Measurements from ENCODE around the gene ARAP3.

Gene ARAP3

DNA sequence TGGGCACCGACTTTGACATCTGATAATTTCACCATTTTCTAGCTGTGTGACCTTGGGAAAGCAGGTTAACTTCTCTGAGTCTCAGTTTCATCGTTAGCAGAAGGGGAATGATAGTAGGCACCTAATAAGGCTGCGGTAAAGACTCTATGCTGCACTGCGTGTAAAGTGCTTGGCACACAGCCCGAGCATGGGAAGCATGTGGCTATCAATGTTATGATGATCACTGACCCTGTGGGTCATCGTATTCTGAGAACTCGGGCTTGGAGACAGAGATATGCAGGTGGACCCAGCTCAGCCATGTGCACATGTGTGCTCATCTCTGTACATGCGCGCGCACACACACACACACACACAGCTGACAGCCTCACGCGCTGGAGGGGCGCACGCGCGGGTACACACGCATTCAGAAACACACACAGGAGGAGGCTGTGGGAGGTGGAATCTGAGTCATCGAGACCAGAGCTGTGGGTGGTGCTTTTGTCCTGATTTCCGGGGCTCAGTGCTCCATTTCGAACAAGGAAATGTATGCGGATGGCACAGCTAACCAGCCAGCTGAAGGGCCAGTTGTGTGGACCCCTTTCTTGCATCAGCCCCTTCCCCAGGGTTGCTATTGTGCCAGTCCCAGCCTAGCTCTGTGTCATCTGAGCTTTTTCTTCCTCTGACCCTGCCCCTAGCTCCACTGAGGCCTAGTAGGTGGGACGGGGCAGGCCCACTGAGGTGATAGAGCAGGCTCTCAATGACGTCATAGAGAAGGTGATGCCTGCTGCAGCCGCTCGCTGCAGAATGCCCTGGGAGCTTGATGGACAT is 11.1 kb upstream of the ARAP3 start:
- no peak for DNase-seq (ENCODE audit: extremely low spot score)
- ChIA-PET POLR2A (interaction anchor here (1.3 kb wide), 1 partner anchor 10 kb away, joined by 5 read pairs; no protein-coding TSS in a partner anchor), CTCF (interaction anchor here (0.5 to 3.1 kb wide), 6 partner anchors 9 to 276 kb away, joined by 3 to 33 read pairs (median 4); partner anchors contain the start of genes PCDH1 and RNF14)
- TF ChIP-seq SP1 (IDR thresholded peaks at IDR 0.05) (no peak), ZNF384 (IDR thresholded peaks at IDR 0.05) (no peak), FOXK2 (IDR thresholded peaks at IDR 0.05) (no peak), TARDBP (IDR thresholded peaks at IDR 0.05) (no peak), LEF1 (IDR thresholded peaks at IDR 0.05; ENCODE audit: borderline replicate concordance) (no peak)

DNA sequence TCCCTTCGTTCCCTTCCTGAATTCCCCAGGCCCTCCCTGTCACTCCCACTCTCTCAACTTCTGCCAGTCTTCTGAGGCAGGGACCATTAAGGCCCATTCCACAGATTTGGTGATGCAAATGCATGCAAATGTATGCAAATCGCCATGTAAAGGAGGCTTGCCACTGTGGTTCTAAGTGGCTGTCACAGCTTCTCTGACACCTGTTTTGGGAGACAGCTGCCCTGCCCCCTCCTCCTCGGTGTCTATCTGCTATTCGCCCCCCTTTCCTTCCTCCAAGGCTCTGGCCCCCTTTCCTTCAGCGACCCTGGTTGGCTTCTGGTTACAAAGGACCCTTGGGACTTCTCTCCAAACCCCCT is 10.5 kb upstream of the ARAP3 start:
- no peak for TF ChIP-seq L3MBTL2 (conservative IDR thresholded peaks at IDR 0.05)
- no peak for TF ChIP-seq HDGF (IDR thresholded peaks at IDR 0.05; ENCODE audit: borderline replicate concordance)
- TF ChIP-seq ZNF384 (IDR thresholded peaks at IDR 0.05), result no peak
- TF ChIP-seq ELF4 (IDR thresholded peaks at IDR 0.05), result no peak
- TF ChIP-seq FOXK2 (IDR thresholded peaks at IDR 0.05), result no peak
- no peak for TF ChIP-seq TARDBP (IDR thresholded peaks at IDR 0.05)
- TF ChIP-seq ARNT (IDR thresholded peaks at IDR 0.05), result no peak
- TF ChIP-seq SP1 (IDR thresholded peaks at IDR 0.05), result no peak
- no peak for TF ChIP-seq CTBP1 (IDR thresholded peaks at IDR 0.05; ENCODE audit: borderline replicate concordance)
- no peak for TF ChIP-seq SUZ12 (IDR thresholded peaks at IDR 0.05)
- TF ChIP-seq NFRKB (IDR thresholded peaks at IDR 0.05), result no peak
- no peak for TF ChIP-seq FOXA1 (IDR thresholded peaks at IDR 0.05)
- TF ChIP-seq BHLHE40 (IDR thresholded peaks at IDR 0.05; ENCODE audit: borderline replicate concordance), result no peak
- TF ChIP-seq, protein P1, sequence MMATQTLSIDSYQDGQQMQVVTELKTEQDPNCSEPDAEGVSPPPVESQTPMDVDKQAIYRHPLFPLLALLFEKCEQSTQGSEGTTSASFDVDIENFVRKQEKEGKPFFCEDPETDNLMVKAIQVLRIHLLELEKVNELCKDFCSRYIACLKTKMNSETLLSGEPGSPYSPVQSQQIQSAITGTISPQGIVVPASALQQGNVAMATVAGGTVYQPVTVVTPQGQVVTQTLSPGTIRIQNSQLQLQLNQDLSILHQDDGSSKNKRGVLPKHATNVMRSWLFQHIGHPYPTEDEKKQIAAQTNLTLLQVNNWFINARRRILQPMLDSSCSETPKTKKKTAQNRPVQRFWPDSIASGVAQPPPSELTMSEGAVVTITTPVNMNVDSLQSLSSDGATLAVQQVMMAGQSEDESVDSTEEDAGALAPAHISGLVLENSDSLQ (IDR thresholded peaks at IDR 0.05), result no peak
- no peak for TF ChIP-seq LEF1 (IDR thresholded peaks at IDR 0.05; ENCODE audit: borderline replicate concordance)
- TF ChIP-seq FOXM1 (IDR thresholded peaks at IDR 0.05; ENCODE audit: borderline replicate concordance), result no peak
- POLR2A ChIA-PET, result interaction anchor here (1.0 to 1.3 kb wide), 3 partner anchors 9 to 276 kb away, joined by 3 to 5 read pairs (median 4); partner anchors contain the start of genes DELE1 and RNF14
- no peak for DNase-seq (ENCODE audit: extremely low spot score)

DNA sequence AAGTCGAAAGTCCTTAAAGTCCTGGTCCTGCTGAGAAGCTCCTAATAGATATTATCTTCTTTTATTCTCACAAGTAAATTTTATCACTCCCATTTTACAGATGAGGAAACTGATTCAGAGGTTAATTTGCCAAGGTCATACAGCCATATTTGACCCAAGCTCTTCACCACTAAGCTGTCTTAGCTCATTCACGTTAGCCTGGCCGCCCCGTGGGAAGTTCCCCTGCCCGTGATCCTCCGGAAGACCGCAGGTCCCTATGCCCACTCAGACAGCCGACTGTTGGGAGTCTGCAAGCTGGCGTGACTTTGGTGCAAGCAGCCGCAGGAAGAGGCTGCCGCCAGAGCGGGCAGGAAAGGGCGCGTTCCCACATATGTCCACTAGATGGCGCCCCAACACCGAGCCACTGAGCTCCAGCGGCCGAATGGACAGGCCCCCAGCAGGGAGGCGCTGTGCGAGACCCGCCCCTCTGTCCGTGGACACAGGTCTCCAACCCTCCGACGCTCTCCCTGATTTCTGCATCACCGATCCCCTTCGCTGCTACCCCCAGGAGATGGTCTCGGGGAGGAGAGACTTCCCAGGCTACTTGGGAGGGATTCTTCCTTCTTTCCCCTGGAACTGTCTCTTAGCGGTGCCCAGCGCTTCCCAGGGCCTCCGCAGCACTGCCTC is 10.0 kb upstream of the ARAP3 start:
- DNase-seq (ENCODE audit: extremely low spot score), result peak; percentile 89

More for the DNA sequence above, 10.5 kb upstream of the ARAP3 start:
- CTCF ChIA-PET, result interaction anchor here (0.6 to 3.1 kb wide), 18 partner anchors 8 to 611 kb away, joined by 3 to 33 read pairs (median 5); partner anchors contain the start of genes PCDH1 and RNF14

DNA sequence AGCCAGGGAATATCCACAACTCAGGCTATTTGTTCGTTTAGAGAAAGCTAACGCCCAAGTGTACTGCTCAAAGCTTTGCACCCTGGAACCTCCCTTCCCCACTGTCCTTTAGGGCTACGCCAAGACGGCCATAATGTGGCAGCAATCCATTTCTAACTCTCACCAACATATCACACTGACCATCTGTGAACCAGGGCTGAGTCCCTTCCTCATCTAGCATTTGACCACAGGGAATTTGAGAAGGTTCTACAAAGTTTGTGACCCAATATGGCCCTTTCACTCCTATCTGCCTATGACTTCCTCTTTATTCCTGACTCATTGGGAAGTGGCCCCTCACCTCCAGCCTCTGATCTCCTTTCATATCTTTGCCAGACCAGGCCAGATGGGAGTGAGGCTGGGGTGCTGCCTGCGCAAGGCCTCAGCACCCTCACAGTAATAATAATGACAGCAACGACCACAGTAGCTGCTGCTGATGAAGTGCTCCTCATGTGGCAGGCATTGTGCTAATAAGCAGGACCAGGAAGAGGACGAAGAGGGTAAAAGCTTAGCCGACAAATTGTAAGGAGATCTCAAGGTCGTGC is 9.3 kb upstream of the ARAP3 start:
- no peak for DNase-seq (ENCODE audit: extremely low spot score)
- POLR2A ChIA-PET, result interaction anchor here (1.0 to 1.3 kb wide), 3 partner anchors 8 to 277 kb away, joined by 3 to 5 read pairs (median 4); partner anchors contain the start of genes DELE1 and RNF14
- TF ChIP-seq FOXA1 (IDR thresholded peaks at IDR 0.05) (no peak), FOXK2 (IDR thresholded peaks at IDR 0.05) (no peak), SUZ12 (IDR thresholded peaks at IDR 0.05) (no peak), TARDBP (IDR thresholded peaks at IDR 0.05) (no peak), LEF1 (IDR thresholded peaks at IDR 0.05; ENCODE audit: borderline replicate concordance) (no peak), CTBP1 (IDR thresholded peaks at IDR 0.05; ENCODE audit: borderline replicate concordance) (no peak), HDGF (IDR thresholded peaks at IDR 0.05; ENCODE audit: borderline replicate concordance) (no peak), SP1 (IDR thresholded peaks at IDR 0.05) (no peak), FOXM1 (IDR thresholded peaks at IDR 0.05; ENCODE audit: borderline replicate concordance) (no peak), ELF4 (IDR thresholded peaks at IDR 0.05) (no peak), L3MBTL2 (conservative IDR thresholded peaks at IDR 0.05) (no peak), NFRKB (IDR thresholded peaks at IDR 0.05) (no peak), ARNT (IDR thresholded peaks at IDR 0.05) (no peak), BHLHE40 (IDR thresholded peaks at IDR 0.05; ENCODE audit: borderline replicate concordance) (no peak), ZNF384 (IDR thresholded peaks at IDR 0.05) (no peak)
- TF ChIP-seq, protein P1 (IDR thresholded peaks at IDR 0.05), result no peak
- CTCF ChIA-PET, result interaction anchor here (0.8 to 3.1 kb wide), 15 partner anchors 8 to 278 kb away, joined by 3 to 33 read pairs (median 5); partner anchors contain the start of genes PCDH1 and RNF14

More for the DNA sequence above, 10.0 kb upstream of the ARAP3 start:
- CTCF ChIA-PET, result interaction anchor here (0.6 to 3.1 kb wide), 18 partner anchors 8 to 611 kb away, joined by 3 to 33 read pairs (median 5); partner anchors contain the start of genes PCDH1 and RNF14
- TF ChIP-seq FOXA1 (IDR thresholded peaks at IDR 0.05) (no peak), LEF1 (IDR thresholded peaks at IDR 0.05; ENCODE audit: borderline replicate concordance) (no peak), FOXK2 (IDR thresholded peaks at IDR 0.05) (no peak)
- TF ChIP-seq, protein P1 (IDR thresholded peaks at IDR 0.05), result 0 out of 2 replicates have a peak, but pooled peaks have one; percentile 2
- POLR2A ChIA-PET, result interaction anchor here (1.0 to 1.3 kb wide), 3 partner anchors 9 to 277 kb away, joined by 3 to 5 read pairs (median 4); partner anchors contain the start of genes DELE1 and RNF14

DNA sequence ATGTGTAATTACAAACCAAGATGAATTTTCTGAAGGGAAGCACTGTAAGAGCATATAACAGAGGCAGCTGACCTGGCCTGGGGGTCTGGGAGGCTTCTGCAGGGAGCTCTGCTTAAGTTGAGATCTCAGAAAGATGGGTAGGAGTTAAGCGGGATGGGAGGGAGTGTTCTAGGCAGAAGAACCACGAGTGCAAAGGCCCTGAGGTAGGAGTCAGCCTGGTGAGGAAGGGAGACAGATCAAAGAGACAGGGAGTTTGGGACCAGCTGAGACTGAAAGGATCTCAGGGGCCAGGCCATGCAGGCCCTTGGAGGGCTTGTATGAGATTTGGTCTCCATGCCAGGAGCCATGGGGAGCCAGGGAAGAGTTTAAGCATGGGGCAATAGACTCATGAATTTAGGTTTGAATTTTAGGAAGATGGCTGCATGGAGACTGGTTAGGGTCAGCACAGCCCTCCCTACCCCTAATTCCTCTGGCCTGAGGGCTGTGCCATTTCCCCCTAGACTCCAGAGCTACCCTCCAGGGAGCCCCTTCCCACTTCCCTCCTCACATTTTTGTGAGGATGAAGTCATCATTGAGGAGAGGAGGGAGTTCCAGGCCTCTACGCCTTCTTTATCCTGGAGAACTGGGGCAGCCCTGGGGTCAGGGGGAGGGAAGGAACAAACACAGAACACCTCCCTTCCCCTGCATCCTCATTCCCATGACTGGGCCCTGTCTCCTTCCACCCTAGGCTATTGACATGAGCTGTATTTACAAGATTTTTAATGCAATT is 4.8 kb upstream of the ARAP3 start:
- no peak for DNase-seq (ENCODE audit: extremely low spot score)
- TF ChIP-seq FOXM1 (IDR thresholded peaks at IDR 0.05; ENCODE audit: borderline replicate concordance) (no peak), HDGF (IDR thresholded peaks at IDR 0.05; ENCODE audit: borderline replicate concordance) (no peak)
- CTCF ChIA-PET, result interaction anchor here (0.8 kb wide), 1 partner anchor 274 kb away, joined by 3 read pairs; no protein-coding TSS in a partner anchor
- POLR2A ChIA-PET, result no interaction called here

All from HEK293T (cell line).